ENCODE results near the gene SCUBE2.

- TF ChIP-seq CTCF (IDR thresholded peaks at IDR 0.05) (no peak), POLR2A (IDR thresholded peaks at IDR 0.05) (no peak)
Observed at GRCh38 chr11:9016916-9017642, 74.3 kb downstream of the SCUBE2 start.

Measured in body of pancreas (tissue), 4 donors.